Activated CD8-positive, alpha-beta T cell treated with anti-CD3 and anti-CD28 coated beads for 36 hours (primary cell): ENCODE data around the gene CTNNA2. TPM values are rescaled to one million over a fixed set of nuclear protein-coding genes. Genes with fewer than 3 reads are reported as not detected.

Experiments used
- ATAC-seq: fragments of 200-7000 bp; cut with Tn5 transposase; one replicate; pipeline ENCODE4 v1.10.0; 2021; ENCODE audit warnings: mild to moderate bottlenecking, moderate library complexity
- CTCF ChIA-PET: fragments of 350-600 bp; sonication (Branson Sonifier 250); formaldehyde crosslinking; loops from one replicate; lab custom pipeline; 2021; ENCODE audit warnings: antibody characterized with exemption; lab: Charles Lee
- POLR2A ChIA-PET: fragments of 350-600 bp; sonication (Branson Sonifier 250); formaldehyde crosslinking; loops from one replicate; lab custom pipeline; 2021; ENCODE audit warnings: antibody characterized with exemption; lab: Charles Lee
- DNase-seq: peaks from one replicate; pipeline ENCODE4 v3.0.0-alpha.2; 2020
- H3K27ac Mint-ChIP-seq: one replicate; pipeline ENCODE4 v1.8.0; 2021; ENCODE audit warnings: mild to moderate bottlenecking, mixed read lengths
- H3K27me3 Mint-ChIP-seq: one replicate; pipeline ENCODE4 v1.8.0; 2021; ENCODE audit warnings: mixed read lengths
- H3K36me3 Mint-ChIP-seq: one replicate; pipeline ENCODE4 v1.8.0; 2021; ENCODE audit warnings: low read depth, mixed read lengths
- H3K4me1 Mint-ChIP-seq: one replicate; pipeline ENCODE4 v1.8.0; 2021; ENCODE audit warnings: low read depth, mixed read lengths
- H3K4me3 Mint-ChIP-seq: one replicate; pipeline ENCODE4 v1.8.0; 2021; ENCODE audit warnings: mild to moderate bottlenecking, moderate library complexity, mixed read lengths
- H3K9me3 Mint-ChIP-seq: one replicate; pipeline ENCODE4 v1.8.0; 2021; ENCODE audit warnings: mixed read lengths
- CTCF ChIP-seq: fragments of 200-600 bp; IDR thresholded peaks from one replicate; pipeline ENCODE4 v1.8.0; 2022; ENCODE audit warnings: antibody characterized with exemption, mild to moderate bottlenecking
- intact Hi-C: fragments of 100-400 bp; cut with micrococcal nuclease; formaldehyde crosslinking; loops from one replicate; pipeline ENCODE4 v1.10.0; 2022
- total RNA-seq, 2 experiments: library from RNA; stranded (reverse); gene quantifications; one replicate each; pipeline ENCODE4 v1.2.3, GENCODE V29; 2021

The CTNNA2 gene
- total RNA-seq, 2 experiments from 2014 or later = not detected

GRCh38 chr2:80002568-80003157, 489.8 kb downstream of the CTNNA2 start:
- Mint-ChIP-seq H3K4me1 (no peaks in the 10 kb centered on the region), H3K27me3 (no peaks in the 10 kb centered on the region), H3K9me3 (peaks cover 3% of the 10 kb centered on the region), H3K27ac (no peak overlapping the region), H3K4me3 (no peak overlapping the region), H3K36me3 (no peaks in the 10 kb centered on the region)
- no peak for DNase-seq
- intact Hi-C loops = no loop called here
- ChIA-PET CTCF (no interaction called here), POLR2A (no interaction called here)
- ATAC-seq = no peak
- no peak for TF ChIP-seq CTCF

GRCh38 chr2:80007777-80008503, 495.1 kb downstream of the CTNNA2 start:
- ChIA-PET CTCF (no interaction called here), POLR2A (no interaction called here)
- ATAC-seq (no peak), DNase-seq (no peak)
- H3K4me3 Mint-ChIP-seq = no peak overlapping the region
- H3K4me1 Mint-ChIP-seq = no peaks in the 10 kb centered on the region
- H3K27ac Mint-ChIP-seq = no peak overlapping the region
- peaks cover 3% of the 10 kb centered on the region for H3K9me3 Mint-ChIP-seq
- no peaks in the 10 kb centered on the region for H3K36me3 Mint-ChIP-seq
- no peak for TF ChIP-seq CTCF
- intact Hi-C loops = no loop called here
- H3K27me3 Mint-ChIP-seq = no peaks in the 10 kb centered on the region

- DNase-seq = no peak
- POLR2A ChIA-PET = no interaction called here
- no peak overlapping the region for H3K4me3 Mint-ChIP-seq
- ATAC-seq = no peak
- peaks cover 3% of the 10 kb centered on the region for H3K9me3 Mint-ChIP-seq
- CTCF ChIA-PET = no interaction called here
- no peak for TF ChIP-seq CTCF
- no peaks in the 10 kb centered on the region for H3K36me3 Mint-ChIP-seq
- H3K27me3 Mint-ChIP-seq = no peaks in the 10 kb centered on the region
- no peak overlapping the region for H3K27ac Mint-ChIP-seq
- intact Hi-C loops = no loop called here
- H3K4me1 Mint-ChIP-seq = no peaks in the 10 kb centered on the region
Observed at GRCh38 chr2:80008596-80008995, 495.7 kb downstream of the CTNNA2 start.

GRCh38 chr2:80009211-80009610, 496.4 kb downstream of the CTNNA2 start:
- DNase-seq (no peak), ATAC-seq (no peak)
- ChIA-PET CTCF (no interaction called here), POLR2A (no interaction called here)
- intact Hi-C loops = no loop called here
- Mint-ChIP-seq H3K4me3 (no peak overlapping the region), H3K27me3 (no peaks in the 10 kb centered on the region), H3K36me3 (no peaks in the 10 kb centered on the region), H3K27ac (no peak overlapping the region), H3K4me1 (no peaks in the 10 kb centered on the region), H3K9me3 (peaks cover 2% of the 10 kb centered on the region)
- no peak for TF ChIP-seq CTCF

- ChIA-PET POLR2A (no interaction called here), CTCF (no interaction called here)
- DNase-seq = no peak
- Mint-ChIP-seq H3K4me3 (no peak overlapping the region), H3K27me3 (no peaks in the 10 kb centered on the region), H3K4me1 (no peaks in the 10 kb centered on the region), H3K9me3 (no peaks in the 10 kb centered on the region), H3K36me3 (no peaks in the 10 kb centered on the region), H3K27ac (no peak overlapping the region)
- ATAC-seq = no peak
- TF ChIP-seq CTCF = no peak
- intact Hi-C loops = no loop called here
Observed at GRCh38 chr2:80012061-80012460, 499.2 kb downstream of the CTNNA2 start.
